Activated CD8-positive, alpha-beta memory T cell treated with anti-CD3 and anti-CD28 coated beads, Interleukin-2, amount 50 U/mL, for 24 hours (primary cell): ENCODE results near the gene RNF146.
"Not testable (repeated sequence)": the region's sequence is repeated elsewhere in the genome, so short reads cannot be mapped to it uniquely, and the experiment has no call there.

Source experiments
- DNase-seq: peaks from one replicate; pipeline ENCODE4 v3.0.0-alpha.2; 2020; ENCODE audit errors: extremely low read depth

The RNF146 gene

GRCh38 chr6:127266178-127266891 lies at the start of gene RNF146:
RNF146 (plus strand) TSS chr6:127266864; CDS start chr6:127280339, 13,475 bp downstream.
- peak; percentile 27 for DNase-seq

GRCh38 chr6:127219869-127220268 lies 46.8 kb upstream of the RNF146 start:
- no peak for DNase-seq

GRCh38 chr6:127221201-127221600 lies 45.5 kb upstream of the RNF146 start:
- no peak for DNase-seq

DNA sequence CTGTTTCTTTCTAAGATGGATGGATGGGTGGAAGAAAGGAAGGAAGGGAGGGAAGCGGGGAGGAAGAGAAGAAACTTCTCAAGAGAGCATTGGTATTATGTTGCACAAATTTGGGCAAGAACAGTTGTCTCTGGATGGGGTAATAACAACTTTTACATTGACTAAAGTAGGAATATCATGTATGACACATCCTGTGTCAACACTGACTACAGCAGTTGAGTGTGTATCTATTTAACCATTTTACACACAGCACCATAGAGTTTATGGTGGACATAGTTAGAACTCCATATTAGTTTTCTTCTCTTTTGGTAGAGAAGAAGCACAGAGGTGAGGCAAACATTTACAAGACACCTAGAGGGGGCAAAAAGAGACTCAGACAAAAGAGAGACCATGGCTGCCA lies 44.2 kb upstream of the RNF146 start:
- no peak for DNase-seq

GRCh38 chr6:127225497-127225896 lies 41.2 kb upstream of the RNF146 start:
- no peak for DNase-seq

DNA sequence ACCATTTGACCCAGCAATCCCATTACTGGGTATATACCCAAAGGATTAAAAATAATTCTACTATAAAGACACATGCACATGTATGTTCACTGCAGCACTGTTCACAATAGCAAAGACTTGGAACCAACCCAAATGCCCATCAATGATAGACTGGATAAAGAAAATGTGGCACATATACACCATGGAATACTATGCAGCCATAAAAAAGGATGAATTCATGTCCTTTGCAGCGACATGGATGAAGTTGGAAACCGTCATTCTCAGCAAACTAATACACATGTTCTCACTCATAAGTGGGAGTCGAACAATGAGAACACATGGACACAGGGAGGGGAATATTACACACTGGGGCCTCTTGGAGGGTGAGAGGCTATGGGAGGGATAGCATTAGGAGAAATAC lies 32.8 kb upstream of the RNF146 start:
- not testable (repeated sequence) for DNase-seq

DNA sequence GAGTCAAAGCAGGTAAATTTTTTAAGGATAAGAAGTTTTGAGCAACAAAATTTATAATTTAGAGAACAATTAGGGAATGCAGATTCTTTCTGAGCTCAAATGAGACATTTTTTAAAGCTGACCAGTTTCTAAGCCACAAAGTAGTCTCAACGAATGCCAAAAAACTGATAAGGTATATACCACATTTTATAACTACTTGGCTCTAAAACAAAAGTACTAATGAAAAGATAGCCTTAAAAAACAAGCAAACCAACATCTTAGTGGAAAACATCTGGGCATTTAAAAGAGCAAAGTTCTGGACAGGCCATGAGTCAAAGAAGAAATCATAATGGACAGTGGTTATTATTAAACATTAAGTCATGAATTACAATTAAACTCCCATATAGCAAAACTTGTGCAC lies 23.2 kb upstream of the RNF146 start:
- no peak for DNase-seq

DNA sequence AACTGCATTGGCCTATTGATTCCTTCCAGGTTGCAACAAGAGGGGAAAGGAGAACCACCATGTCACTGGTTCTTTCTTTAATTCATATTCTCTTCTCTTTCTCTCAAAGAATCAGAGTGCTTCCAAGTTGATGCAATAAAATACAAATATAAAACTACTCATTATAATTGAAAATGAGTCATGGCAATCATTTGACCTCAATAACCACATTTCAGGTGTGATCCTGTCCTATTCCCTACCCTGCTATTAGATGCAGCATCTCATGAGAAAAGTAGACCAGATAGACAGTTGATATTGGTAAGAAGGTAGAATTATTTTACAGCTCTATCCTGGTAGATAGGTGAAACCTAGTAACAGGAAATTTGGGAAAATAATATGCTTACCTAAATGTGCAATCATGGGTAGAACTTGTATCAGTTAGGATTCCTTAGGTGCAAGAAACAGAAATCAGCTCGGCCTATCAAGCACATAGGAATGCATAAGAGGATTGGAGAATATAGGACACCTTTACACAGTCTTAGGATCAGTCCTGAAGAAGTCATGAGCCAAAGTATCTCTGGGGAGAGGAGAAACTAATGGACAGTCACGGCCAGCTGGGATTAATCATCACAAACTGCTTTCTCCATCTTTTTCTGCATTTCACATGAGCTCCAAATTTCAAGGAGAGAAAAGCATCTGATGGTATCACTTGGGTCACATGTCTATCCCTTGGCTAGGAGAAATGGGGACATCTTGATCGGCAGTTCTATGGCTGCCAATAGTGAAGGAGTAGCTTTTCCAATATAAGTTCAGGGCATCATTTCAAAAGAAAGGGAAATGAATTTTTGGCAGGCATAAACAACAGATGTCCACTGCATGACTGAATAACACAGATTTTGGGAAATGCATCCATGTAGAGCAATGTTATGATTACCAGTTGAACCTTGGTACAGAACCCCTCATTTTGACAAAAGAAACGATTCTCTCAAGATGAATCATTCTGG lies 19.3 kb upstream of the RNF146 start:
- no peak for DNase-seq

DNA sequence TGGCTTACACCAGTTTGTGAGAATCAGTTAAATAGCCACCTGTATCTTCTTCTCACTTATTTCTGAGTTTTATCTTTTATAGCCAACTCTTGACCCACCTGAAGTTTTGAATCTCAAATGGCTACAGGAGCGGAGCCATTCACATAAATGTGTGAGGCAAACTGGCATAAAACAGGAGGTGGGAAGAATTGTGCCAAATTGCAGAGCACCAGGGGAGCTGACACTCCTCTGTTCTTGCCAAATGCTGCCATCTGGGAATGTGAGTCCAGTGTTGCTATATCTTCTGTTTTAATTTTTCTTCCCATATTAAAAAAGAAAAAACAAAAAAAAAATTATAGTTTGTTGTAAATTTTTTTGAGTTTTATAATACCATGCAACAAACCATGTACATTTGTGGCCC lies 17.0 kb upstream of the RNF146 start:
- DNase-seq: no peak

GRCh38 chr6:127255286-127255685 lies 11.4 kb upstream of the RNF146 start:
- DNase-seq: no peak

- no peak for DNase-seq
These were observed 3.8 kb upstream of the RNF146 start for GRCh38 chr6:127262896-127263295.

DNA sequence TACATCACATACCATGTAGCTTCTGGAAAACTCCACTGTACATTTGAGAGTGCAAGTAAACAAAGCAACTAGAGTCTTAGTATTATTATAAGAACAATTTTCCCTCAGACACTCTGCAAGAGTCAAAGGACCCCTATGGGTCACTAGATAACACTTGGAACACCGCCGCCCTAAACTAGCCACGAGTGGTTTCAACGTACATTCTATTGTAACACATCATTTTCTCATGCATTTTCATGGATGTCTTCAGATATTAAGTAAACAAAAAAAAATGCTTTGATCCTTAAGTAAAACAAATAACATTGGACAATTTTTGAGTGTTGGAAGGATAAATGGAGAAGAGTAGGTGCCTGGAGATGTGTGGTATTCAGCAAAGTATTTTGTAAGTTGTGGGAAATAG lies 3.2 kb upstream of the RNF146 start:
- DNase-seq: no peak

DNA sequence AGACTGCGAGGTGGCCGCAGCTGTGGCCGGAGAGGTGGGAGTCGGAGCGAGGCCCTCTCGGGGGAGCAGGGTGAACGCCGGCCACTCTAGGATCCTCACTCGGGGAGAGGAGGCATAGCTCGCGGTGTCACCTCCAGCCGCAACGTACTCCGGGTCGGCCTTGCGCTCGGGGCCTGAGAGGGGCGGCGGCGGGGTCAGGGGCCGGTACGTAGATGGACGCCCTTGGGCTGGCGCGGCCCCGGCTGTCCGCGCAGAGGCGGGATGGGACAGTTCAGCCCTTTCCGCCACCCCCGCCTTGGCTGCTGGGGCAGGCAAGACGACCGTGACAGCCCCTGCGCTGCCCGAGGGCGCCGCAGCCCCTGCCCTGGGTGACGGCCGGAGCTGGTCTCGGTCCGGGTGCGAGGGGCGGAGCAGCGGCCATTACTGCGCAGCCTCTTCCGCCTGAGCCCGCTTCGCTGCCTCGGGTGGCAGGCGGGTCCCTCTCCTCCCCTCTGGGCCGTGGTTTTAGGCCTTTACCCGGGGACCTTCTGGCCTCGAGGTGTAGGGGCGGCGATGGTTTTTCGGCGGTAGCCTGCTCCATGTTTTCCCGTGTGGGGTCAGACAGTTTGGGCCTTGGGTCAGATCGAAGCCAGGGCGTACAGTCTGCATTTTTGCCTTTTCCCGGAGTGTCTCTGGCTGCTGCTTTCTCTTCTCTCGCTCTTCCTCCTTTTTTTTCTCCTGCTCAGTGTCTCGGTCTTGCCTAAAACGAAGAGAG lies 405 bp downstream of the RNF146 start:
- peak; percentile 2 for DNase-seq

GRCh38 chr6:127267646-127268625 lies 1.3 kb downstream of the RNF146 start:
- no peak for DNase-seq

DNA sequence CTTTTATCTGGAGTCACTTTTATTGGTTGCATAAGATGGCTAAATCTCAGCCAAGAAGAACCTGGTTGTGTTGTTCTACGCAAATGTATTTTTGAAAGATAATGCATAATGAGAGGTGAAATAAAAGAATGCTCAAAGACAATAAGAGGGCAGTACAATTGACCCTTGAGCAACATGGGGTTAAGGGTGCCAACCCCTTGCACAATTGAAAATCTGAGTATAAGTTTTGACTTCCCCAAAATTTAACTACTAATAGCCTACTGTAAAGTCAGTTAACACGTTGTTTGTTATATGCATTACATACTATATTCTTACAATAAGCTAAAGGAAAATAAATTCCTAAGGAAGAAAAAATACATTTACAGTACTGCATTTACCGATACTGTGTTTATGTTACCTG lies 5.9 kb downstream of the RNF146 start:
- DNase-seq: no peak

- no peak for DNase-seq
These were observed 6.8 kb downstream of the RNF146 start for GRCh38 chr6:127273499-127273898.

- DNase-seq: no peak
These were observed 9.7 kb downstream of the RNF146 start for GRCh38 chr6:127276331-127276730.

GRCh38 chr6:127277878-127278843 lies 11.5 kb downstream of the RNF146 start:
- DNase-seq: no peak

GRCh38 chr6:127279815-127280214 lies 13.2 kb downstream of the RNF146 start:
- DNase-seq: no peak

- no peak for DNase-seq
These were observed 15.5 kb downstream of the RNF146 start for GRCh38 chr6:127282184-127282583.
